NT2/D1 (cell line): ENCODE measurements around the gene ABCB1.
"Not testable (repeated sequence)": the region's sequence is repeated elsewhere in the genome, so short reads cannot be mapped to it uniquely, and the experiment has no call there.

ENCODE experiments used
- DNase-seq: peaks from one replicate; pipeline ENCODE4 v3.0.0-alpha.2; 2011; ENCODE audit warnings: low read depth, low spot score
- H3K27me3 ChIP-seq: 2 replicates; pipeline ENCODE4 v1.6.0; 2011; ENCODE audit warnings: mild to moderate bottlenecking; ENCODE audit not compliant: insufficient read length, insufficient read depth
- H3K36me3 ChIP-seq: 2 replicates; pipeline ENCODE4 v1.6.1; 2011; ENCODE audit warnings: mild to moderate bottlenecking, low read length, mixed read lengths; ENCODE audit not compliant: insufficient read depth, insufficient read length
- H3K4me1 ChIP-seq: 2 replicates; pipeline ENCODE4 v1.5.1; 2011; ENCODE audit not compliant: insufficient read depth, insufficient read length
- H3K4me3 ChIP-seq: 2 replicates; pipeline ENCODE4 v1.5.1; 2011; ENCODE audit warnings: low read depth; ENCODE audit not compliant: insufficient read length
- H3K9ac ChIP-seq: 2 replicates; pipeline ENCODE4 v1.6.0; 2011; ENCODE audit warnings: low read depth; ENCODE audit not compliant: insufficient read length
- H3K9me3 ChIP-seq: 2 replicates; pipeline ENCODE4 v1.5.1; 2011; ENCODE audit warnings: mild to moderate bottlenecking, low read length; ENCODE audit not compliant: insufficient read depth
- SUZ12 ChIP-seq: IDR thresholded peaks from 2 replicates; pipeline ENCODE4 v1.6.1; 2011; ENCODE audit not compliant: insufficient read length, insufficient read depth; ENCODE audit errors: extremely low read depth
- YY1 ChIP-seq: IDR thresholded peaks from 2 replicates; pipeline ENCODE4 v1.6.1; 2011; ENCODE audit not compliant: insufficient read length, insufficient read depth
- ZNF274 ChIP-seq: IDR thresholded peaks from 2 replicates; pipeline ENCODE4 v1.6.1; 2011; ENCODE audit warnings: mild to moderate bottlenecking, low read depth, low read length

ABCB1 gene

GRCh38 chr7:87473192-87473591, 127.5 kb downstream of the ABCB1 start:
- Histone ChIP-seq H3K4me3 (no peak overlapping the region), H3K27me3 (peaks cover 41% of the 10 kb centered on the region), H3K36me3 (no peaks in the 10 kb centered on the region), H3K9ac (no peak overlapping the region), H3K9me3 (no peaks in the 10 kb centered on the region), H3K4me1 (no peaks in the 10 kb centered on the region)
- TF ChIP-seq YY1 (no peak), SUZ12 (no peak), ZNF274 (no peak)
- DNase-seq, result no peak

GRCh38 chr7:87471473-87471872, 129.2 kb downstream of the ABCB1 start:
- Histone ChIP-seq H3K9me3 (no peaks in the 10 kb centered on the region), H3K4me1 (no peaks in the 10 kb centered on the region), H3K9ac (no peak overlapping the region), H3K27me3 (peaks cover 27% of the 10 kb centered on the region), H3K4me3 (no peak overlapping the region), H3K36me3 (no peaks in the 10 kb centered on the region)
- TF ChIP-seq ZNF274 (no peak), SUZ12 (no peak), YY1 (no peak)
- DNase-seq, result no peak

GRCh38 chr7:87469204-87469603, 131.5 kb downstream of the ABCB1 start:
- not testable (repeated sequence) for H3K4me1 ChIP-seq, H3K27me3 ChIP-seq, DNase-seq, H3K9me3 ChIP-seq, H3K36me3 ChIP-seq, H3K4me3 ChIP-seq, H3K9ac ChIP-seq

- DNase-seq, H3K4me3 ChIP-seq, H3K9ac ChIP-seq, H3K36me3 ChIP-seq, H3K27me3 ChIP-seq, H3K4me1 ChIP-seq, H3K9me3 ChIP-seq: not testable (repeated sequence)
These were observed 135.2 kb downstream of the ABCB1 start for GRCh38 chr7:87465534-87465880.

GRCh38 chr7:87464830-87465533, 135.7 kb downstream of the ABCB1 start:
- peak overlapping the region; percentile 39 for H3K4me3 ChIP-seq
- H3K27me3 ChIP-seq, H3K4me1 ChIP-seq, H3K9ac ChIP-seq, H3K9me3 ChIP-seq, H3K36me3 ChIP-seq: not testable (repeated sequence)
- DNase-seq, result peak; percentile 80

- H3K27me3 ChIP-seq, result no peaks in the 10 kb centered on the region
- no peak overlapping the region for H3K9ac ChIP-seq
- no peaks in the 10 kb centered on the region for H3K36me3 ChIP-seq
- TF ChIP-seq ZNF274, result no peak
- TF ChIP-seq YY1, result no peak
- TF ChIP-seq SUZ12, result no peak
- H3K4me1 ChIP-seq, result no peaks in the 10 kb centered on the region
- H3K4me3 ChIP-seq, result no peak overlapping the region
- no peak for DNase-seq
- no peaks in the 10 kb centered on the region for H3K9me3 ChIP-seq
These were observed 136.7 kb downstream of the ABCB1 start for GRCh38 chr7:87463982-87464381.

- not testable (repeated sequence) for H3K9me3 ChIP-seq, H3K36me3 ChIP-seq, H3K9ac ChIP-seq, H3K27me3 ChIP-seq, H3K4me1 ChIP-seq, DNase-seq, H3K4me3 ChIP-seq
These were observed 140.2 kb downstream of the ABCB1 start for GRCh38 chr7:87460444-87460843.

- TF ChIP-seq YY1 (no peak), SUZ12 (no peak), ZNF274 (no peak)
- H3K9me3 ChIP-seq, result no peaks in the 10 kb centered on the region
- DNase-seq, result no peak
- H3K4me1 ChIP-seq, result no peaks in the 10 kb centered on the region
- H3K4me3 ChIP-seq, result no peak overlapping the region
- H3K27me3 ChIP-seq, result no peaks in the 10 kb centered on the region
- no peak overlapping the region for H3K9ac ChIP-seq
- H3K36me3 ChIP-seq, result no peaks in the 10 kb centered on the region
These were observed 140.7 kb downstream of the ABCB1 start for GRCh38 chr7:87459941-87460340.
